IPS DF 6.9 (cell line): ENCODE measurements around the gene VTCN1.
"Not testable (repeated sequence)": the region's sequence is repeated elsewhere in the genome, so short reads cannot be mapped to it uniquely, and the experiment has no call there.

Experiments used
- DNase-seq: peaks from one replicate; pipeline ENCODE4 v3.0.0-alpha.2; 2013; ENCODE audit warnings: low read depth, low spot score
- H3K27ac ChIP-seq: one replicate; pipeline ENCODE4 v1.5.1; 2013; ENCODE audit warnings: low read length, control low read depth
- H3K27me3 ChIP-seq: 2 replicates; pipeline ENCODE4 v1.6.1; 2013; ENCODE audit warnings: mild to moderate bottlenecking, low read length; ENCODE audit not compliant: control insufficient read depth, insufficient read depth
- H3K36me3 ChIP-seq: 2 replicates; pipeline ENCODE4 v1.6.1; 2013; ENCODE audit warnings: low read length; ENCODE audit not compliant: control insufficient read depth, insufficient read depth
- H3K4me1 ChIP-seq: 2 replicates; pipeline ENCODE4 v1.6.1; 2013; ENCODE audit warnings: low read length; ENCODE audit not compliant: control insufficient read depth, insufficient read depth
- H3K4me3 ChIP-seq: 2 replicates; pipeline ENCODE4 v1.5.1; 2013; ENCODE audit warnings: mild to moderate bottlenecking, low read length
- H3K9me3 ChIP-seq: 2 replicates; pipeline ENCODE4 v1.6.1; 2013; ENCODE audit warnings: low read length, inconsistent platforms; ENCODE audit not compliant: control insufficient read depth, insufficient read depth
- WGBS: extraction: QIAGEN DNeasy Blood & Tissue Kit; methylation state at CpG from one replicate; pipeline ENCODE4 v1.1.7; 2013; ENCODE audit warnings: mixed read lengths, missing lambda C conversion rate; ENCODE audit not compliant: insufficient read length, insufficient coverage; 5-methylcytosine and 5-hydroxymethylcytosine counted together

Gene VTCN1

GRCh38 chr1:117128323-117129079 lies 82.2 kb downstream of the VTCN1 start:
- no peaks in the 10 kb centered on the region for H3K27me3 ChIP-seq
- no peaks in the 10 kb centered on the region for H3K9me3 ChIP-seq
- no peak overlapping the region for H3K27ac ChIP-seq
- H3K4me3 ChIP-seq, result no peak overlapping the region
- no peak for DNase-seq
- no peaks in the 10 kb centered on the region for H3K4me1 ChIP-seq
- H3K36me3 ChIP-seq, result no peaks in the 10 kb centered on the region
- WGBS, result no CpG with 5 or more reads among the region's 5 CpGs

- no peak for DNase-seq
- Histone ChIP-seq H3K9me3 (no peaks in the 10 kb centered on the region), H3K27ac (no peak overlapping the region), H3K4me1 (no peaks in the 10 kb centered on the region), H3K27me3 (no peaks in the 10 kb centered on the region), H3K4me3 (no peak overlapping the region), H3K36me3 (no peaks in the 10 kb centered on the region)
Observed at GRCh38 chr1:117127795-117128194, 82.9 kb downstream of the VTCN1 start.

GRCh38 chr1:117124661-117125060 lies 86.1 kb downstream of the VTCN1 start:
- DNase-seq, result no peak
- H3K4me1 ChIP-seq, result peaks cover 4% of the 10 kb centered on the region
- no peaks in the 10 kb centered on the region for H3K36me3 ChIP-seq
- H3K9me3 ChIP-seq, result no peaks in the 10 kb centered on the region
- H3K27ac ChIP-seq, result no peak overlapping the region
- H3K4me3 ChIP-seq, result no peak overlapping the region
- no CpG with 5 or more reads among the region's 1 CpG for WGBS
- H3K27me3 ChIP-seq, result no peaks in the 10 kb centered on the region

GRCh38 chr1:117123274-117123673 lies 87.5 kb downstream of the VTCN1 start:
- WGBS, result no CpG with 5 or more reads among the region's 2 CpGs
- Histone ChIP-seq H3K4me1 (peaks cover 4% of the 10 kb centered on the region), H3K27me3 (no peaks in the 10 kb centered on the region), H3K27ac (no peak overlapping the region), H3K9me3 (no peaks in the 10 kb centered on the region), H3K4me3 (no peak overlapping the region), H3K36me3 (0 out of 2 replicates have a peak, but pooled peaks cover under 1% of the 10 kb centered on the region)
- no peak for DNase-seq

GRCh38 chr1:117122330-117123025 lies 88.2 kb downstream of the VTCN1 start:
- Histone ChIP-seq H3K36me3 (peaks cover 3% of the 10 kb centered on the region; the same call in 1 of the 2 replicates), H3K4me1 (peaks cover 4% of the 10 kb centered on the region), H3K4me3 (peak overlapping the region; percentile 46; the same call in 1 of the 2 replicates), H3K27me3 (no peaks in the 10 kb centered on the region), H3K9me3 (no peaks in the 10 kb centered on the region), H3K27ac (no peak overlapping the region)
- WGBS, result no CpG with 5 or more reads among the region's 32 CpGs
- DNase-seq, result no peak

- no CpG with 5 or more reads among the region's 71 CpGs for WGBS
- peaks cover 3% of the 10 kb centered on the region; the same call in 1 of the 2 replicates for H3K36me3 ChIP-seq
- peaks cover 4% of the 10 kb centered on the region for H3K4me1 ChIP-seq
- no peaks in the 10 kb centered on the region for H3K9me3 ChIP-seq
- peak within 1 kb of the TSS; percentile 46; the same call in 1 of the 2 replicates for H3K4me3 ChIP-seq
- no peaks in the 10 kb centered on the region for H3K27me3 ChIP-seq
- no peak within 1 kb of the TSS for H3K27ac ChIP-seq
- DNase-seq, result peak; percentile 58
Observed at GRCh38 chr1:117121589-117122329, 89.0 kb downstream of the VTCN1 start, which contains the start of gene TRIM45. TRIM45 (minus strand) TSS chr1:117121749; CDS start chr1:117121201, 548 bp downstream.

- Histone ChIP-seq H3K4me1 (peaks cover 4% of the 10 kb centered on the region), H3K27me3 (no peaks in the 10 kb centered on the region), H3K4me3 (peak overlapping the region; percentile 46; the same call in 1 of the 2 replicates), H3K27ac (no peak overlapping the region), H3K9me3 (no peaks in the 10 kb centered on the region), H3K36me3 (peaks cover 3% of the 10 kb centered on the region; the same call in 1 of the 2 replicates)
- no CpG with 5 or more reads among the region's 29 CpGs for WGBS
- no peak for DNase-seq
Observed at GRCh38 chr1:117120774-117121588, 89.7 kb downstream of the VTCN1 start.

- H3K4me3 ChIP-seq, H3K27me3 ChIP-seq, H3K9me3 ChIP-seq, H3K27ac ChIP-seq, H3K4me1 ChIP-seq, H3K36me3 ChIP-seq, DNase-seq: not testable (repeated sequence)
- no CpG with 5 or more reads among the region's 10 CpGs for WGBS
Observed at GRCh38 chr1:117119144-117119543, 91.6 kb downstream of the VTCN1 start.

GRCh38 chr1:117118137-117118536 lies 92.6 kb downstream of the VTCN1 start:
- H3K36me3 ChIP-seq, result peaks cover 11% of the 10 kb centered on the region; the same call in 1 of the 2 replicates
- no peak overlapping the region for H3K4me3 ChIP-seq
- H3K27me3 ChIP-seq, result no peaks in the 10 kb centered on the region
- H3K9me3 ChIP-seq, result no peaks in the 10 kb centered on the region
- no peak overlapping the region for H3K27ac ChIP-seq
- no CpG with 5 or more reads among the region's 12 CpGs for WGBS
- no peak for DNase-seq
- H3K4me1 ChIP-seq, result peaks cover 4% of the 10 kb centered on the region
